Osteoblast (primary cell): ENCODE data around the gene DEGS2. TPM values are rescaled to one million over a fixed set of nuclear protein-coding genes. Genes with fewer than 3 reads are reported as not detected.
A peak's percentile ranks its signal among the peaks of the same experiment; 100 is the strongest.

Experiments
- DNase-seq: peaks from one replicate; pipeline ENCODE4 v3.0.0; 2011; ENCODE audit warnings: low spot score, mixed read lengths; ENCODE audit not compliant: insufficient read length; ENCODE audit errors: missing footprints
- H2AFZ ChIP-seq: 2 replicates; pipeline ENCODE4 v1.6.0; 2011; ENCODE audit warnings: mild to moderate bottlenecking, low read length
- H3K27ac ChIP-seq: 2 replicates; pipeline ENCODE4 v1.5.1; 2011; ENCODE audit warnings: mild to moderate bottlenecking, low read depth, low read length, moderate library complexity
- H3K27me3 ChIP-seq: 2 replicates; pipeline ENCODE4 v1.6.0; 2012; ENCODE audit warnings: mild to moderate bottlenecking, control low read depth, inconsistent platforms, low read length, moderate library complexity; ENCODE audit not compliant: insufficient read depth
- H3K36me3 ChIP-seq: 2 replicates; pipeline ENCODE4 v1.5.1; 2011; ENCODE audit warnings: mild to moderate bottlenecking, low read length, control low read depth, moderate library complexity; ENCODE audit not compliant: insufficient read depth
- H3K4me1 ChIP-seq: 2 replicates; pipeline ENCODE4 v1.5.1; 2011; ENCODE audit warnings: mild to moderate bottlenecking, low read length, control low read depth, moderate library complexity; ENCODE audit not compliant: insufficient read depth
- H3K4me2 ChIP-seq: 2 replicates; pipeline ENCODE4 v1.6.0; 2011; ENCODE audit warnings: mild to moderate bottlenecking, low read length; ENCODE audit not compliant: insufficient read depth
- H3K4me3 ChIP-seq: fragments of 200-600 bp; sonication (generic); 3 replicates; pipeline ENCODE4 v1.5.1; 2012; ENCODE audit warnings: mild to moderate bottlenecking, low read length, inconsistent platforms; ENCODE audit not compliant: insufficient read depth
- H3K79me2 ChIP-seq: 2 replicates; pipeline ENCODE4 v1.6.0; 2012; ENCODE audit warnings: mild to moderate bottlenecking, low read length, control low read depth, inconsistent platforms; ENCODE audit not compliant: insufficient read depth
- H3K9me3 ChIP-seq: 2 replicates; pipeline ENCODE4 v1.5.1; 2011; ENCODE audit warnings: low read depth, low read length, control low read depth
- H4K20me1 ChIP-seq: 2 replicates; pipeline ENCODE4 v1.6.0; 2012; ENCODE audit warnings: mild to moderate bottlenecking, low read length, control low read depth; ENCODE audit not compliant: insufficient read depth
- CTCF ChIP-seq: IDR thresholded peaks from 2 replicates; pipeline ENCODE4 v1.5.1; 2011; ENCODE audit warnings: mild to moderate bottlenecking, low read depth, low read length, moderate library complexity; ENCODE audit errors: extremely low read depth
- total RNA-seq: library from RNA; depleted of rRNA; stranded (reverse); fragments of >200 nt; gene quantifications from 2 replicates; pipeline ENCODE4 v1.2.3, GENCODE V29; 2012

The DEGS2 gene
- total RNA-seq, 1 donor, result 0.36 TPM

GRCh38 chr14:100109594-100109955 lies 49.9 kb downstream of the DEGS2 start:
- Histone ChIP-seq H3K27ac (no peak overlapping the region), H3K4me1 (peaks cover 35% of the 10 kb centered on the region), H4K20me1 (no peaks in the 10 kb centered on the region), H2AFZ (no peak overlapping the region), H3K36me3 (no peaks in the 10 kb centered on the region), H3K4me3 (no peak overlapping the region), H3K4me2 (no peak overlapping the region), H3K79me2 (no peaks in the 10 kb centered on the region), H3K9me3 (no peaks in the 10 kb centered on the region), H3K27me3 (no peaks in the 10 kb centered on the region)
- TF ChIP-seq CTCF, result no peak
- peak; percentile 69 for DNase-seq

DNA sequence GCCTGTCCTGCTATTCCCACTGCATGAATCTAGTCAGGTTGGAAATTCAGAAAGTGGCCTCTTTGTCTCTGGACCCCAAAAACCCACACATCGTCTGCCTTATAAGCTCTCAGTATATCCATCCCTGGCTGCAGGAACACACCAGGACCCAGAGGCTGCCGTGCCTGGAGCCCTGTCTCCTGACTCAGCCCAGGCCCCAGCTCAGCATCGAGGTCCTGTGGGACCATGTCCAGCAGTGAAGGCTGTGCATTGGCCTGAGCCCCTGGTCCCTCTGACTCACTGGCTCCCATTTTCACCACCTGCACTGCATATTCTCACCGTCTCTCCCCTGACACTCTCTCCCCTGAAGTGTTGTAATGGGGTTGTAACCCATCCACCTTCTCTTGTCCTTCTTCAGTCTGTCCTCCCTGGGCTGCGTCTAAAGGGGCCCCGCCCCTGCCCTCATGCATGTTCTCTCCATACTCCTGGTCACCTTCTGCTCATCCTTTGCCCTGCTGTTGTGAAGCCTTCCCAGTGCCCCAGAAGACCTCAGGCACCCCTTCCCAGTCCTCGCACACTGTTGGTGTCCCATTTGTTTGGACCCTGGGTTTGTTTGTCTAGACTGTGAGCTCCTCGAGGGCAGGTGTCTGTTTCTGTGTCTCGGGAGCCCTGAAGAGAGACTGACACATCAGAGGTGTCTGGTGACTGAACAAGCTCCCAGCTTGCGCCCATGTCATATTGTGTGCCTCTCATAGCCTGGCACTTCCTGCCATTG lies 50.4 kb downstream of the DEGS2 start:
- Histone ChIP-seq H3K79me2 (no peaks in the 10 kb centered on the region), H3K4me3 (no peak overlapping the region), H2AFZ (no peak overlapping the region), H3K9me3 (no peaks in the 10 kb centered on the region), H3K36me3 (no peaks in the 10 kb centered on the region), H4K20me1 (no peaks in the 10 kb centered on the region), H3K27ac (peak overlapping the region; percentile 55), H3K27me3 (no peaks in the 10 kb centered on the region), H3K4me2 (peak overlapping the region; percentile 22), H3K4me1 (peaks cover 41% of the 10 kb centered on the region)
- TF ChIP-seq CTCF, result no peak
- peak; percentile 89 for DNase-seq

DNA sequence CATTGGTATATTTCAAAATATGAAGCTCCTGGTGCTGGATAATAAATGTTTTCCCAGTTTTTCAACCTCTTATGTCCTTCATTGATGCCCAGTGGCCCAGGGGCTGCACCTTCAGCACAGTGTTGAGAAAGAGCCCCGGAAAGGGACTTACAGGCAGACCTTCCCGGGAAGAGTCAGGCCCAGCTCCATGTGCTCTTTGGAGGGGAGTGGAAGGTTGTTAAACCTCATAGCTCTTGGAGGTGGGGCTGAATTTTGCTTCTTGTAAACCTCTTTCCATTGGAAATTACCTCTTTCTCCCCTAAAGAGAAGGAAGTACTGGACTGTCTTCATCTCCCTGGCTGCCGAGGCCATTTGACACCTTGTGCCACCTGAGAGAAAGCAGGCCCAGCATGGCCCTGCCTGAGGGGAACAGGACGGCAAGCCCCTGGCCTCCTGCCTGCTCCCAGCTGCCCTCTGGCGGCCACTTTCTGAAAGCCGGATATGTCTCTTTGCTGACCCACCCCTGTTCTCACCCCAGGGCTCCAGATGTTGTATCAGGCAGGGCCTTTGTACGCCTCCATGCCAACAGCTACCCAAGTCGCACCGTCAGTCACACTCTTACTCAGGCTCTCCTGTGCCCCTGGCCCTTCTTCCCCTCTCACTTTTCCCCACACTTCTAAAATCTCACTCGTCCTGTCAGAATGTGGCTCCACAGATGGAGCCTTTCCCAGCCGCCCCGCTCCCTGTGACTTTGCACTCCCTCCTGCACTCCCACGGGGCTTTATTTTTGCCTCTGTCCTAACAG lies 51.2 kb downstream of the DEGS2 start:
- peak overlapping the region; percentile 55 for H3K27ac ChIP-seq
- peak overlapping the region; percentile 47 for H2AFZ ChIP-seq
- no peaks in the 10 kb centered on the region for H3K9me3 ChIP-seq
- H3K4me3 ChIP-seq, result no peak overlapping the region
- H3K4me2 ChIP-seq, result peak overlapping the region; percentile 22
- TF ChIP-seq CTCF, result peak; percentile 86
- no peaks in the 10 kb centered on the region for H3K27me3 ChIP-seq
- DNase-seq, result peak; percentile 94
- no peaks in the 10 kb centered on the region for H3K79me2 ChIP-seq
- H3K36me3 ChIP-seq, result no peaks in the 10 kb centered on the region
- H4K20me1 ChIP-seq, result no peaks in the 10 kb centered on the region
- peaks cover 49% of the 10 kb centered on the region for H3K4me1 ChIP-seq

GRCh38 chr14:100107236-100107635 lies 52.2 kb downstream of the DEGS2 start:
- H3K36me3 ChIP-seq, result no peaks in the 10 kb centered on the region
- no peak overlapping the region for H2AFZ ChIP-seq
- H3K4me3 ChIP-seq, result no peak overlapping the region
- H4K20me1 ChIP-seq, result no peaks in the 10 kb centered on the region
- H3K27me3 ChIP-seq, result no peaks in the 10 kb centered on the region
- H3K79me2 ChIP-seq, result no peaks in the 10 kb centered on the region
- H3K4me1 ChIP-seq, result peaks cover 43% of the 10 kb centered on the region
- TF ChIP-seq CTCF, result no peak
- H3K9me3 ChIP-seq, result no peaks in the 10 kb centered on the region
- no peak for DNase-seq
- H3K27ac ChIP-seq, result no peak overlapping the region
- H3K4me2 ChIP-seq, result no peak overlapping the region
